ENCODE results near the gene RPL37A.

The RPL37A gene

DNA sequence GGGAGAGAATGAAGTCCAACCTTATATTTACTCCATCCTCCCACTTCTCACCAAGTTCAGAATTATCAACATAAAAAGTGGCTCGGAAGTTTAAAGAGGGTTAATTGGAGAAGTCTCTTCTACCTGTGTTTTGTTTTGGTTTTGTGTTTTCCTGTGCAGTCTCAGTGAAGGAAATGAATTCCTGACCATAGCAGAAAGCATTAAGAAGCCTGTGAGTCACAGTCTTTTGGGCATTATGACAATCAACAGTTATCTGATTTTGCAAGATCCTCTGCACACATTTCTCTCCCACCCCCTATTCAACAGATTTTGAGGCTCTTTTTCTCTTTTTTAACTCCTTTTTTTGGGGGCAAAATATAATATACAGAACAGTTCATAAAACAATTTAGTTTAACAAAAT is 8.6 kb upstream of the RPL37A start:
- no peaks in the 10 kb centered on the region for H3K9me3 ChIP-seq (replicated peaks; ENCODE audit: insufficient read depth, low read length)
- H4K20me1 ChIP-seq (ENCODE audit: insufficient read depth, low read length): no peaks in the 10 kb centered on the region
- H3K79me2 ChIP-seq (ENCODE audit: low read length): no peaks in the 10 kb centered on the region
- DNase-seq: no peak
- H3K9me2 ChIP-seq (replicated peaks; ENCODE audit: insufficient read depth, low read length): no peaks in the 10 kb centered on the region
- H3K4me3 ChIP-seq (ENCODE audit: low read length): no peak overlapping the region
- H3F3A ChIP-seq (ENCODE audit: insufficient read depth, low read length): no peaks in the 10 kb centered on the region
- H3K4me2 ChIP-seq (ENCODE audit: low read depth, low read length): no peak overlapping the region
- no peaks in the 10 kb centered on the region for H3K4me1 ChIP-seq (ENCODE audit: low read length)
- TF ChIP-seq EZH2 (optimal IDR thresholded peaks at IDR 0.05; ENCODE audit: low read depth, low read length) (no peak), EZH2phosphoT487 (IDR thresholded peaks at IDR 0.05; ENCODE audit: low read length) (no peak)
- TF ChIP-seq, protein P1, sequence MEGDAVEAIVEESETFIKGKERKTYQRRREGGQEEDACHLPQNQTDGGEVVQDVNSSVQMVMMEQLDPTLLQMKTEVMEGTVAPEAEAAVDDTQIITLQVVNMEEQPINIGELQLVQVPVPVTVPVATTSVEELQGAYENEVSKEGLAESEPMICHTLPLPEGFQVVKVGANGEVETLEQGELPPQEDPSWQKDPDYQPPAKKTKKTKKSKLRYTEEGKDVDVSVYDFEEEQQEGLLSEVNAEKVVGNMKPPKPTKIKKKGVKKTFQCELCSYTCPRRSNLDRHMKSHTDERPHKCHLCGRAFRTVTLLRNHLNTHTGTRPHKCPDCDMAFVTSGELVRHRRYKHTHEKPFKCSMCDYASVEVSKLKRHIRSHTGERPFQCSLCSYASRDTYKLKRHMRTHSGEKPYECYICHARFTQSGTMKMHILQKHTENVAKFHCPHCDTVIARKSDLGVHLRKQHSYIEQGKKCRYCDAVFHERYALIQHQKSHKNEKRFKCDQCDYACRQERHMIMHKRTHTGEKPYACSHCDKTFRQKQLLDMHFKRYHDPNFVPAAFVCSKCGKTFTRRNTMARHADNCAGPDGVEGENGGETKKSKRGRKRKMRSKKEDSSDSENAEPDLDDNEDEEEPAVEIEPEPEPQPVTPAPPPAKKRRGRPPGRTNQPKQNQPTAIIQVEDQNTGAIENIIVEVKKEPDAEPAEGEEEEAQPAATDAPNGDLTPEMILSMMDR (IDR thresholded peaks at IDR 0.05; ENCODE audit: low read length): no peak
- no peak overlapping the region for H2AFZ ChIP-seq (ENCODE audit: low read length)
- no peaks in the 10 kb centered on the region for H3K27me3 ChIP-seq (replicated peaks; ENCODE audit: insufficient read depth, low read length)
- no peaks in the 10 kb centered on the region for H3K36me3 ChIP-seq (replicated peaks; ENCODE audit: insufficient read depth, low read length)
- H3K9ac ChIP-seq (ENCODE audit: low read length): no peak overlapping the region
- H3K27ac ChIP-seq (ENCODE audit: low read length): no peak overlapping the region

- Histone ChIP-seq H2AFZ (ENCODE audit: low read length) (no peak overlapping the region), H3K27ac (ENCODE audit: low read length) (no peak overlapping the region), H3K36me3 (replicated peaks; ENCODE audit: insufficient read depth, low read length) (no peaks in the 10 kb centered on the region), H3K9me3 (replicated peaks; ENCODE audit: insufficient read depth, low read length) (no peaks in the 10 kb centered on the region), H3K4me3 (ENCODE audit: low read length) (no peak overlapping the region), H3K79me2 (ENCODE audit: low read length) (no peaks in the 10 kb centered on the region), H3F3A (ENCODE audit: insufficient read depth, low read length) (no peaks in the 10 kb centered on the region), H3K4me1 (ENCODE audit: low read length) (no peaks in the 10 kb centered on the region), H3K27me3 (replicated peaks; ENCODE audit: insufficient read depth, low read length) (no peaks in the 10 kb centered on the region), H4K20me1 (ENCODE audit: insufficient read depth, low read length) (no peaks in the 10 kb centered on the region), H3K4me2 (ENCODE audit: low read depth, low read length) (no peak overlapping the region), H3K9ac (ENCODE audit: low read length) (no peak overlapping the region), H3K9me2 (replicated peaks; ENCODE audit: insufficient read depth, low read length) (no peaks in the 10 kb centered on the region)
- no peak for DNase-seq
- no peak for TF ChIP-seq EZH2 (optimal IDR thresholded peaks at IDR 0.05; ENCODE audit: low read depth, low read length)
- TF ChIP-seq EZH2phosphoT487 (IDR thresholded peaks at IDR 0.05; ENCODE audit: low read length): no peak
- TF ChIP-seq, protein P1 (IDR thresholded peaks at IDR 0.05; ENCODE audit: low read length): no peak
Measured at GRCh38 chr2:216491793-216492596, 6.6 kb upstream of the RPL37A start.

GRCh38 chr2:216492597-216493333 is 5.9 kb upstream of the RPL37A start:
- no peak overlapping the region for H3K4me2 ChIP-seq (ENCODE audit: low read depth, low read length)
- H3K79me2 ChIP-seq (ENCODE audit: low read length): peaks cover 6% of the 10 kb centered on the region
- H3K27me3 ChIP-seq (replicated peaks; ENCODE audit: insufficient read depth, low read length): no peaks in the 10 kb centered on the region
- H3K27ac ChIP-seq (ENCODE audit: low read length): no peak overlapping the region
- H3K9ac ChIP-seq (ENCODE audit: low read length): no peak overlapping the region
- H3F3A ChIP-seq (ENCODE audit: insufficient read depth, low read length): no peaks in the 10 kb centered on the region
- DNase-seq: no peak
- TF ChIP-seq, protein P1 (IDR thresholded peaks at IDR 0.05; ENCODE audit: low read length): no peak
- no peak for TF ChIP-seq EZH2phosphoT487 (IDR thresholded peaks at IDR 0.05; ENCODE audit: low read length)
- TF ChIP-seq EZH2 (optimal IDR thresholded peaks at IDR 0.05; ENCODE audit: low read depth, low read length): no peak
- H3K4me3 ChIP-seq (ENCODE audit: low read length): no peak overlapping the region
- no peaks in the 10 kb centered on the region for H3K36me3 ChIP-seq (replicated peaks; ENCODE audit: insufficient read depth, low read length)
- peaks cover 3% of the 10 kb centered on the region; the same call in 1 of the 2 replicates for H3K4me1 ChIP-seq (ENCODE audit: low read length)
- H3K9me2 ChIP-seq (replicated peaks; ENCODE audit: insufficient read depth, low read length): no peaks in the 10 kb centered on the region
- no peaks in the 10 kb centered on the region for H3K9me3 ChIP-seq (replicated peaks; ENCODE audit: insufficient read depth, low read length)
- H2AFZ ChIP-seq (ENCODE audit: low read length): no peak overlapping the region
- no peaks in the 10 kb centered on the region for H4K20me1 ChIP-seq (ENCODE audit: insufficient read depth, low read length)

Measured in MM.1S (cell line).